GM12878 (cell line): ENCODE results near the gene TMIGD3.

ENCODE experiments used
- BHLHE40 ChIP-seq, 2 experiments: fragments of 450-650 bp in 1 of 2; IDR thresholded peaks; 2 replicates each; pipeline ENCODE4 v1.6.1; 2011 to 2017; ENCODE audit warnings: low read depth in 2 of 2, borderline replicate concordance in 1 of 2, improper control_type of control experiment in 1 of 2, low read length in 1 of 2, mild to moderate bottlenecking in 1 of 2
- EZH2 ChIP-seq: IDR thresholded peaks from 2 replicates; pipeline ENCODE4 v1.6.1; 2012; ENCODE audit warnings: low read depth, mild to moderate bottlenecking, control low read depth, inconsistent platforms, low read length, borderline replicate concordance; ENCODE audit not compliant: control insufficient read depth
- NFIC ChIP-seq: IDR thresholded peaks from 2 replicates; pipeline ENCODE4 v1.6.1; 2012; ENCODE audit warnings: low read depth, mild to moderate bottlenecking, inconsistent platforms, low read length, moderate library complexity
- POLR2AphosphoS5 ChIP-seq: IDR thresholded peaks from 2 replicates; pipeline ENCODE4 v1.6.1; 2011; ENCODE audit warnings: mild to moderate bottlenecking, low read length, inconsistent platforms
- TCF3 ChIP-seq: IDR thresholded peaks from 2 replicates; pipeline ENCODE4 v1.6.1; 2012; ENCODE audit warnings: low read depth, mild to moderate bottlenecking, low read length, borderline replicate concordance; ENCODE audit not compliant: insufficient read depth

DNA sequence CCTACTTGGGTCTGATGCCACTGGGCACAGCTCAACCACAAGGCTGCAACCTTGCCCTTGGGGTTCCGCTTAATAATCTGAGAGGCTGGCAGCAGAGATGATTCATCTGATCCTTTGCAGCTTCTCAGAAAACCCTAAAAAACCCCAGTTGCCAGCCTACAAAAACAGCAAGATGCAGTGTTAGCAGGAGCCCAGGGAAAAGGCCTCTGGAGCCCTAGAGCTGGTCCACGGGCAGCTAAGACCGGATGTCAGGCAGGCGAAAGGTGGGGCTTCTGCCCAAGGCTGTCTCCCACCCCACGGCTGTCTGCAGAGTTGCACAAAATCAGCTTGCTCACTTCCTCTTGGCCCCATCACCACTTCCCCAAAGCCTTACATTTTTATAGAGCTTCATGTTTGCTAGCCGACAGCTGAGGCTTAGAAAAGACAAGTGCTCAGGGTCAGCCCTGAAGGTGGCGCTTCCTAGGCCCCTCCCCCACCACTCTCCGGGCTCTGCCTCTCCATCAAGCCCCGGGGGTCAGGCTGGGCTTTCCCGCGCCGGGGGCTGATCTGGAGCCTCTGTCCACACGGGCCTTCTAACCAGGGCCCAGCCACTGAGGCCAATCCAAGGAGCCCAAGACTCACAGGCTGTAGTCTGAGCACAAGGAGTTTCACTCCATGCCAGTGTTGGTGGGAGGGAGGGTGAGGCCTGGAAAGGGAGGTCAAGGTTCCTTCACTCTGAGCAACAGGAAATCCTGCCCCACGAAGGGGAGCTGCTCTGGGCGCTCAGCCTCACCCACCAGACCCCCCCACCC lies 4.2 kb upstream of the TMIGD3 start:
- peak; percentile 55; the same call in 1 of the 2 replicates for TF ChIP-seq NFIC
- TF ChIP-seq BHLHE40 (IDR thresholded peaks at IDR 0.05; ENCODE audit: borderline replicate concordance in 1 of 2, low read depth in 2 of 2, low read length in 1 of 2), result peak in 1 of 2 experiments; percentile 12; a peak in 1 of 4 replicates
- no peak for TF ChIP-seq POLR2AphosphoS5
- TF ChIP-seq EZH2, result no peak
- TF ChIP-seq TCF3, result 0 out of 2 replicates have a peak, but pooled peaks have one; percentile 39
